ENCODE results near the gene KDM2B.
A peak's percentile ranks its signal among the peaks of the same experiment; 100 is the strongest.

Gene KDM2B

GRCh38 chr12:121525411-121525810 lies 55.4 kb downstream of the KDM2B start:
- no peak for DNase-seq

GRCh38 chr12:121524196-121524916 lies 56.5 kb downstream of the KDM2B start:
- DNase-seq: no peak

DNA sequence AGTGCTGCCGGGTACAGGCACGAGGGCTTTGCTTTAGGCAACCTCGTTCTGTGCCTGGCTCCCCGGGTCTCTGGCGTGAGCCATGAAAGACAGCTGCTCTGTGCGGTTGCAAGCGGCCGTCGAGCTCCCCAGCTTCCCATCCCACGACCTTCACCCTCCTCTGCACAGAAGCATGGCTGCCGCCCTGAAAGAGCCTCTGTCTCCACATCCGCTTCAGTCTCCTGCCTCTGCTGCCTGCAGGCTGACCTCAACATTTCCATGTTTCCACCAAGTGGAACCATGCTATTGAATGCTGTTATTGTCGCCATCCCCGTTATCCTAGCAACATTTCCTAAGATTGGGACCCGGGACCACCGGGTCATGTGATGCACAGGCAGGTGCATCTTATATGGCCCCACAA lies 57.1 kb downstream of the KDM2B start:
- no peak for DNase-seq

- no peak for DNase-seq
Measured at GRCh38 chr12:121522971-121523370, 57.9 kb downstream of the KDM2B start.

- no peak for DNase-seq
Measured at GRCh38 chr12:121520586-121521086, 60.2 kb downstream of the KDM2B start.

GRCh38 chr12:121520119-121520518 lies 60.7 kb downstream of the KDM2B start:
- no peak for DNase-seq

DNA sequence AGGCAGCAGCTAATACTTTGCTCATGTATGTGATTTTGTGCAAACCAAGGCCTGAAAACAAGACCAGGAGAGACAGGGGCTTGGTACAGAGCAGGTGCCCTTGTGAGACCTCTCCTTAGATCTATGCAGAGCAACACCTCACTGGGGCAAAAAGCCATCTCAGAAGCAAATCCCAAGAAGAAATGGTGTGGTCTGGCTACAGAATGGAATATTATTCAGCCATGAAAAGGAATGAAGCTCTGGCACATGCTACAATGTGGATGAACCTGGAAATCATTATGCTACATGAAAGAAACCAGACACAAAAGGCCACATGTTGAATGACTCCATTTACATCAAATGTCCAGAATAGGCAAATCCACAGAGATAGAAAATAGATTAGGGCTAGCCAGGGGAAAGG lies 61.6 kb downstream of the KDM2B start:
- DNase-seq: no peak

DNA sequence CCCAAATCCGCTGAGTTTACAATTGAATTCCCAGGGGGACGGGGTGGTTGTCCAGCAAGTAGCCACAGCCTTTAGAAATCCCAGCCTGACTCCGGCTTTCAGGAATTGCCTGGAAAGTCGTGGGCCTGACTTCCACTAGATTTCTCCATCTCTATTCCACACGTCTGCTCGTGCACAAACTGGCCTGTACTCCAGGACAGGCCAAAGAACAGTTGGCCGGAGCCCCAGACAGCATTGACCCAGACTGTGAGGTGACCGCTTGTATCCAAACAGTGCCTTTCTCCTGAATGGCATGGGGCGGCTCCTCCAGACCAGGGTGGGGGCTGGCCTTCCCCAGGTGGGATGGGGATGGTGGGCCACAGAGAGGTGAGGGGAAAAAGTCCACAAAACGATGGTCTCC lies 62.2 kb downstream of the KDM2B start:
- DNase-seq: no peak

- no peak for DNase-seq
Measured at GRCh38 chr12:121516437-121517011, 64.3 kb downstream of the KDM2B start.

DNA sequence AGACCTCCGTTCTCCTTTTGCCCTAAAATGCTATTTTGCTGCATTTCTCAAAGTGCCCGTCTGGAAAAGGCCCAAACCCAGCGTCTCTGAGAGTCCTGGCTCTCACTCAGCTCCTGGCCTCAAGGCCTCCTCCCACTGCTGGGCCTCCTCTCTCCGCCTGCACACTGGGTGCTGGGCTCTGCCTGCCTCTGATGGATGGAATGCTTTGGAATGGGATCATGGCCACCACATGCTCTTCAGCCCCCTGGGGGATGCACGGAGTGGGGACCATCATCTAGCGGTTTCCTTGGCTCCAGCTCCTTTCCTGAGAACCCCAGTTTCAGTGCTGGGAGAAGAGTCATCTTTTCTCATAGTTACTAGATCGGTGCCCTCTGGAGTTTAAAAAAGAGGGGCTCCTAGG lies 65.2 kb downstream of the KDM2B start:
- no peak for DNase-seq

GRCh38 chr12:121514184-121514742 lies 66.6 kb downstream of the KDM2B start:
- DNase-seq: no peak

GRCh38 chr12:121513464-121514183 lies 67.2 kb downstream of the KDM2B start:
- no peak for DNase-seq

DNA sequence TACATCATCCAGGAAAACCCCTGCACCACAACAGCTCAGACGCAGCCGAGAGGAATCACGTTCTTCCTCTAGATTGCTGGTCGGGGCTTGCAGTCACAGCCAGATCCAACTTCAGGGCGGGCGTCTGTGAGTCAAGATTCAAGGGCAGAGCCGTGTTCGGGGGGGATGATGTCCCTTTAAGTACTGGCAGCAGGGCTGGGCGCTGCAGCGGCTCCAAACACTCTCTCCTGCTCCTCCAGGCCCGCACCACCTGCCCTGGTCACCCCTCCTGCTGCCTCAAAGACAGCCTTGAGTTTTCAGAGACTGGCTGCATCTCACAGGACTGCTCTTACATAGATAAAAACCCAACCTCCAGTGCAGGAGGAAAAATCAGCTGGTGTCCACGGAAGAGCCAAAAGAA lies 68.3 kb downstream of the KDM2B start:
- DNase-seq: no peak

DNA sequence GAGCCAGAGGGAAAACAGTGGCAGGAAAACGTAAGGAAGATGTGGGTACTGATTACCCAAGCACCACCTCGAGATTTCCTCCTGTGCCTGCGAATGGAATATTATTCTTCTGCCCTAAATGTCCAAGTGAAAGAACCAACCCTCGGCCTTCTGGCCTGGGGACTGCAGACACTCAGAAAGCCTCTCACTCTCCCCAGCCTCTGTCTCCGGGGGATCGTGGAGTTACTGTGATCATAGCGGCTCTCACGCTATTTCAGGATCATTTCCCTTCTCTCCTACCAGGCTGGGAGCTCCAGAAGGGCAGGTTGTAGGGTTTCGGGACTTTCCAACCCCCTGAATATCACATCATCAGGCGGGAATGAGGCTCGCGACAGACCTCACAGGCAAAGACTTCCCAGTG lies 68.9 kb downstream of the KDM2B start:
- DNase-seq: no peak

DNA sequence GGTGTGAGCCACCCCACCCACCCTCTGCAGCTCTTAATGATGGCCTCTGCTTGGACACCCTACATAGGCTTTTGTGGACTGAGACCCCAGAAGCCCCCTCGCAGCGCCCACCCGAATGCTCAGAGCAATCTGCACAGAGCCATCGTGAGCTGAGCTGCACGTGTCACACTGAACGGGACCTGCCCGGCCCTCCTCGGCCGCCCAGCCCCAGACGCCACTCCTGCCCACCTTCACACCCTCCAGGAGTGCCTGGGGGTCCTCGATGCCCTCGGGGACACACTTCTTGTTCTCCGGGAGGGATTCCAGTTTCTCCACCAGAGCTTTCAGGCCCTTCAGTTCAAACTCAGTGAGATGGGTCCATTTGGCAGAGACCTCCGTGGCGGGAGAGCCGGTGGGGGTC lies 71.5 kb downstream of the KDM2B start:
- no peak for DNase-seq

DNA sequence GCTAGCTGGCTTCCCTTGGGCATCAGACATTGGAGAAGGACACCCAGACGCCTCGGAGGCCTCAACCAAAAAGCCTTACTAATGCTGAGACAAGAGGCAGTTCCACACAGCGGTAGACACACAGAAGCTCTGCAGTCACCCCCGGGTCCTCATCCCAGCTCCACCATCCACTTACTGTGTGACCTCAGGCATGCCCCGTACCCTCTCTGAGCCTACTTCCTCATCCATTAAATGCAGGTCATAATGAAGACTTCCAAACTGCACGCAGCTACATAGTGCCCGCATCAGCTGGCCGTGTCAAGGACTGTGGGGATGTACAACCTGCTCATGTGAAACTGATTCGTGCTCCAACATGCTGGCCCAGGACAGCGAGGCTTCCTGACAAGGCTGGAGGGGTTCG lies 72.3 kb downstream of the KDM2B start:
- no peak for DNase-seq

GRCh38 chr12:121507984-121508383 lies 72.8 kb downstream of the KDM2B start:
- DNase-seq: no peak

DNA sequence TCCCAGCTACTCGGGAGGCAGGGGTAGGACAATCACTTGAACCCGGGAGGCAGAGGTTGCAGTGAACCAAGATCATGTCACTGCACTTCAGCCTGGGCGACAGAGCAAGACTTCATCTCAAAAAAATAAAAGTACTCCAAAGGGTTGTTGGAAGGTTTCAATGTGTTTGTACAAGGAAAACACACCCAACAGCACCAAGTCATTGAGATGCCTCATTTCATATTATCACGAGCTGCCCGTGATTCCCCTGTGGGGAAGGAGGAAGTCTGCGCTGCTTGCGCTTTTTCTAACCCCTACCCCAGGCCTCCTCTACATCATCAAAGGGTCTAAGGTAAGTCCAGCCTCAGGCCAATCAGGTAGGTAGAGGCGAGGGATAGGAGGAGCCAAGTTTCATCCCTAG lies 73.6 kb downstream of the KDM2B start:
- no peak for DNase-seq

- DNase-seq: no peak
Measured at GRCh38 chr12:121505513-121505912, 75.3 kb downstream of the KDM2B start.

DNA sequence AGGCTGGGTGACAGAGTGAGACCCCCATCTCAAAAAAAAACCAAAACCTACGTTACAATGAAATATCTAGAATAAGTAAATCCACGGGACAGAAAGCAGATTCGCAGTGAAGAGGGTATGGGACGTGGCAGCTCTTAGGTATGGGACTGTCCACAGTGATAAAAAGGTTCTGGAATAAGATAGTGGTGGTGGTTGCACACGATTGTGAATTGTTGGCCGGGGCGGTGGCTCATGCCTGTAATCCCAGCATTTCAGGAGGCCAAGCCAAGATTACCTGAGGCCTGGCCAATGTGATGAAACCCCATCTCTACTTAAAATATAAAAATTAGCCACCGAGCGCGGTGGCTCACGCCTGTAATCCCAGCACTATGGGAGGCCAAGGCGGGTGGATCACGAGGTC lies 76.3 kb downstream of the KDM2B start:
- DNase-seq: no peak

DNA sequence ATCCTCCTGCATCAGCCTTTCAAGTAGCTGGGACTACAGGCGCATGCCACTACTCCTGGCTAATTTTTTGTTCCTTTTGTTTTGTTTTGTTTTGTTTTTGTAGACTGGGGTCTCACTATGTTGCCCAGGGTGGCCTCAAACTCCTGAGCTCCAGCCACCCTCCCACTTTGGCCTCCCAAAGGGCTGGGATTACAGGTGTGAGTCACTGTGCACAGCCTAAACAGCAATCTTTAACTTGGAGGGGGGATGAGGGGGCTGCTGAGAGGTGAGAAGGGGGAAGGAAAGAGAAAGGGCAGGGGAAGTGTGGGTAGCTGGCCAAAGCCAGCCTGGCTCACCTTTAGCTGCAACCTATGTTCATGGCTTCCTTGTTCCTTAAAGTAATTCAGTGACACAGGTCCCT lies 77.4 kb downstream of the KDM2B start:
- DNase-seq: no peak

DNA sequence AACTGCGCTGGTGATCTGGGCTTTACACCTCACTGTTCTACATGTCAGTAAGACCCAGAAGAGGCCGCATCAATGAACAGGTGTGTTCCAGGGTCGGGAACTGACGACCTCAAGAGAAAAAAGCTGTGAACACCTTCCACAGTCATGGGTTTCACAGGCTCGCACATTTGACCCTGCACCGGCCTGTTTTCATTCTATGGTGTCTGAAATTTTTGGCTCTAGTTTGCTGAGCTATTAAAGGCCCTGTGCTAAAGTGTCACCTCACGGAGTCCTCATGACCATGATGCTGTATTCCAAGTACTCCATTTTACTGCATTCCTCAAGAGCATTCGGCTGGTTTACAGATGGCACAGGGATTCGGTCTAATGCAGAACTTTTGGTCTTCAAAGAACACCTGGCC lies 78.9 kb downstream of the KDM2B start:
- no peak for DNase-seq

GRCh38 chr12:121499929-121500793 lies 80.7 kb downstream of the KDM2B start:
- DNase-seq: peak; percentile 83

All from femur (tissue), 1 donor.